Lung microvascular endothelial cell (primary cell): ENCODE results near the gene SMU1. TPM values are rescaled to one million over a fixed set of nuclear protein-coding genes. Genes with fewer than 3 reads are reported as not detected.
"Not testable (repeated sequence)": the region's sequence is repeated elsewhere in the genome, so short reads cannot be mapped to it uniquely, and the experiment has no call there.

Experiments used
- DNase-seq, 2 donors: peaks; one replicate each; pipeline versions ENCODE4 v3.0.0 to v3.0.0-alpha.2; 2010; ENCODE audit warnings: low read depth in 2 of 2
- total RNA-seq: library from RNA; depleted of rRNA; stranded (reverse); fragments of >200 nt; gene quantifications from 2 replicates; pipeline ENCODE4 v1.2.1, GENCODE V29; 2014

SMU1 gene
- total RNA-seq, 1 donor from 2014 or later, result 32.1 TPM

DNA sequence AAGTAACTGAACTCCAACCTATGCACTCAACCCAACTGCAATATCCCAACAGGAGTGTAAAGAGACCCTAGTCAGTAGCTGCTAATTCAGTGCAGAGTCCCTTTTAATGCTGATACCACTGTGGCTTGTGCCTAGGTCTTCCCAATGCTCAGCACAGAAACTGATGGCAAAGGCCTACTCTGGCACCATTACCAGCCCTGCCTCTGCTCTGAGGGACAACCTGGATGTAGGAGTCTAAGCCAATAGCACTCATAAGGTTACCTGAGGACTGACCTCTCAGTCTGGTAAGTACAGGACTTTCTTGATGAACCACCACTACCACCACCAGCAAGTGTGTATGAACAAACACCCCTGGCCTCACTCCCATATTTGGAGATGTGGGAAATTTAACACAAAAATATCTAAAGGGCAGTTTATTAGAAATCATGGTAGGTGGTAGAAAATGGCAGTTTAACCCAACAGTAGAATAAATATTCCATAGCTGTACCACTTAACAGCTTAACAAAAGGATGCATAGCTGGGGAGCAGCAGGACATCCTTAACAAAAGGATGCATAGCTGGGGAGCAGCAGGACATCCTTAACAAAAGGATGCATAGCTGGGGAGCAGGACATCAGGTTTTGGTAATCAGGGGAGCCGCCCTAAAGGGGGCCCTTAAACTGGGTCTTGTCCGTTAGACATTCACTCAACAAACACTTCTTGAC lies 62.4 kb downstream of the SMU1 start:
- DNase-seq, result no peak

DNA sequence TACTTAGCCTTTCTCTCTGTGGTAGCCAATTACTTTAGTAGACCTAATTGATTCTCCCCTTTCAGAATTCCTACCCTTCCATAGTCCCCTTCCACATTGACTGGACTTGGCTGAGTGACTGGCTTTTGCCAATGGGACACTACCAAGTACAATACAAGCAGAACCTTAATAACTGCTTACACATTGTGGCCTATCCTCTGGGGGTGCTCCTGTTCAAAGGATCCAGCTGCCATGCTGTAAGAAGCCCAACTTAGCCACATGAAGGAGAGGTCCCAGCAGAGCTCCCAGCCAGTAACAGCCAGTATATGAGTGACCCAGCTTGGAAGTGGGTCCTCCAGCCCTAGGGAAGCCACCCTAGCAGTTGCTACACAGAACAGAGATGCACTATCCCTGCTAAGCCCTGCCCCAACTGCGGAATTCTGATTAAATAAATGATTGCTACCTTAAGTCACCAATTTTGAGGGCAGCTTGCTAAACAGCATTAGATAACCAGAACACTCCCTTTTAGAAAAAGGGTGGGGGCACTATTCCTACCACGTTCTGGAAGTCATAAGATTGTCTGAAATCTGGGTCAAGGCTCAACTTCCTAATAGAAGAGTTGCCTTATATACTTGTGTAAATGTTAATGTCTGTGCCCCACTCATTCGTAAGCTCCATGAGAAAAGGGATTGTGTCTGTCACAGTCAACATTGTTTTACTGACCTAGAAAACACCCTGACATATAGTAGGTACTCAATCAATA lies 64.0 kb downstream of the SMU1 start:
- DNase-seq, result no peak

DNA sequence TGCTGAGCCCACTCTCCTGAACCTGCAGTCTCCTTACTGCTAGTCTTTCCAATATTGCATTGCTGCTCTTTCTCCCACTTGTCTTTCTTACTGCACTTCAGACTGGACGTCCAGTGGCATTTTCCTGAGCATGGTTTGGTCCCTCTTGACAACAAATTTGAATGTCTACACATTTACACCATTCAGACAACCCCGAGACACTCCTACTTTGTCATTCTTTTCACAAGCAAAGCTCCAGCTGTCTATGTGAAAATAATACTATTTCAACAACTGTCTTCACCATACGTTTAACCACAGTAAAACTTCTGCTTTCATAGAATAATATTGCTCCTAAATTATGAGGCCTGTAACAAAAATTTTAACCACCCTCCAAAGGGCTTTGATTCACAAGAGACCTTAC lies 64.6 kb downstream of the SMU1 start:
- no peak for DNase-seq

DNA sequence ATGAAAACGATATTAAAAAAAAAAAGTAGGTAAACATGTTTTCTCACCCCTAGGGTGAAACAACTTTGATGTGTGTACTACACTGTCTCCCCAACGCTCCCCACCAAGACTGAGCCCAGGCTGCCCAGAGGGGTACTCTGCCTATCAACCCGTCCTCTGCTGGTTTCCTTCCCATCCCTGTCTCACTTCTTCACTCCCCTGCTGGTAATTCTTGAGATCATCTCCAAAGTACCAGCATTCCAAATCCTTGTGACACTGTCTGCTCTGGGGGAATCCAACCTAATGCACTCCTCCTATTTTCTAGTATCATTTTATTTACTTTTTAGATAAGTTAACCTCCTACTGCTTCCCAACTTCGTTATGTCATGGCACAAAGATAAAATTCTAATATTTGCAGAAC lies 68.7 kb downstream of the SMU1 start:
- DNase-seq, result no peak

DNA sequence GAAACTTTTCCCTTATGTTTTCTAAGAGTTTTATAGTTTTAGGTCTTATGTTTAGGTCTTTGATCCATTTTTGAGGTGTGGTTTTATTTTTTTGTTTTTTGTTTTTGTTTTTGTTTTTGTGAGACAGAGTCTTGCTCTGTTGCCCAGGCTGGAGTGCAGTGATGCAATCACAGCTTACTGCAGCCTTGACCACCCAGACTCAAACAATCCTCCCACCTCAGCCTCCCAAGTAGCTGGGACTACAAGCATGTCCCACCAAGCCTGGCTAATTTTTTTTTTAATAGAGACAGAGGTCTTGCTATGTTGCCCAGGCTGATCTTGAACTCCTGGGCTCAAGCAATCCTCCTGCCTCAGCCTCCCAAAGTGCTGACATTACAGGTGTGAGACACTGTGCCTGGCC lies 71.1 kb downstream of the SMU1 start:
- not testable (repeated sequence) for DNase-seq

DNA sequence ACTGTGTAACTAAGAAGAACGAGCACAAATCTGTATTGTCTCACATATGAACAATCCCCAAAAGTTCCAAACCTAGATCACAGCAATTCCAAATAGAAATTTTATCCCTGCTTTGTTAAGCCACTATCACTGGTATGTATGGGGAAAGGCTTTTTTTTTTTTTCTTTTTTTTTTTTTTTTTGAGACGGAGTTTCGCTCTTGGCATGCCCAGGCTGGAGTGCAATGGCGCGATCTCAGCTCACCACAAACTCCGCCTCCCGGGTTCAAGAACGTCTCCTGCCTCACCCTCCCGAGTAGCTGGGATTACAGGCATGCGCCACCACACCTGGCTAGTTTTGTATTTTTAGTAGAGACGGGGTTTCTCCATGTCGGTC lies 75.8 kb downstream of the SMU1 start:
- peak; percentile 11 to 21 for DNase-seq

DNA sequence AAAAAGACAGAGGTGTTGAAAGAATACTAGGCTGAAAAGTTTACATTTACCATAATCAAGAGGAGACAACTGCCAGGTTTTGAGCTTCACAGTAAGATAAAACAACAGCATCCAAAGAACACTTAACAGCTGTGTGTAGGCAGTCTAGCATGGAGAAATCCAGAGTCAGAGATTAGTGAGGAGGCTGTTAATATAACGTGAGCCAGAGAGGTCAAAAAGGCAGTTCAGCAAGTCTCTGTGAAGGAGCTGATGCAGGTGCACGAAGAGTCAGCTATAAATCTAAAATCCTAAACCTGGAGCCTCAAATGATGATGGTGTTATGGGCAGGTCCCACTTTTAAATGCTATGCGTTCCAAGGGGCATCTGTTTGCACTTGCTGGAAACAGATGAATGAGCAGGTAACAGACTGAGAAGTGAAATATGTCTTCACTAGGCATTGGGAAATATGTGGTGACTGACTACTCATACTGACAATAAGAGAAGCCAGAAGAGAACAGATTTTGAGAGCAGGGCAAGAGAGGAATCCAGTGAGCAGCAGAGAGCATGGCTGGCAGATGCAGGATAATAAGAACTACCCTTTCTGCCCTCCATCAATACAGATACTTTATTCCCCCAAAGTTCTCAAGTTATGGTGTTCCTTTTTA lies 83.8 kb downstream of the SMU1 start:
- DNase-seq, result no peak

DNA sequence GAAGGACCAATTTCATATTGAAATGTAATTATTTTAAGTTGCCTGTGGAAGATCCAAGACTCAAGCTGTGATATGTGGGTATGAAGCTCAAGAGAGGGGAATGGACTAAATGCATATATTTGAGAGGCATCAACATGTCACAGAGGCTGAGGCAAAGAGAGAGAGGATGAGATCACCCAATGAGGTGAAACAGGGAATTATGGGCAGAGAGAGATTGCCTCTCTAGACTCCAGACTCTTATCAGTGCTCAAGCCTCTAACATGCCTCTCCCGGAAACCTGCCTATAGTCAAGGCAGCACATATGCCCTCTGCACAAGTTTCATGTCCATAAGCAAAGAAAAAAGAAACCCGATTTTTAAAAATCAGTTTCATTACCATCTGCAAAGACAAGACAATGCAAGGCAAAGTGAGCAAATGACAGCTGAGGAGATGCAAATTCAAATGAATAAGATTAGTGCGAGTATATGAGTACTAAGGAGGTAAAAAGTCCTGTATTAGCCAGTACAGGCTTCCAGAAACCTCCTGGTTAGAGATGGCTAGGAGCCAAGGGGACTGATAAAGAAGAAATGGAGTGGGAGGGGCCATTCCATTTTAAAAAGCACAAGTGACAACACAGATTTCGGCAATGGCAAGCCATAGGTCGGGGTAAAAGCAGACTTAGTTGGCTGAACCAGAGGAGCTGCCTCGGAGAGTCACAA lies 84.4 kb downstream of the SMU1 start:
- no peak for DNase-seq

Other genes with a start within 250 kb of the SMU1 start
- 17.7 and 18.5 TPM in 2 replicates for gene APTX, start 75.0 kb downstream of the SMU1 start, total RNA-seq
- gene DNAJA1, start 51.4 kb downstream of the SMU1 start, total RNA-seq, result 80.4 and 111 TPM in 2 replicates
- 12.4 and 13.1 TPM in 2 replicates for gene B4GALT1, start 90.7 kb upstream of the SMU1 start, total RNA-seq
- gene SPINK4, start 163.5 kb upstream of the SMU1 start, total RNA-seq, result not detected in 2 replicates
- 32.0 and 44.4 TPM in 2 replicates for gene BAG1, start 188.0 kb upstream of the SMU1 start, total RNA-seq
- gene CHMP5, start 188.4 kb upstream of the SMU1 start, total RNA-seq, result 62.5 and 99.8 TPM in 2 replicates
- 8.5 and 12.3 TPM in 2 replicates for gene NFX1, start 213.8 kb upstream of the SMU1 start, total RNA-seq